Kidney epithelial cell (primary cell): ENCODE measurements around the gene HDDC3. TPM values are rescaled to one million over a fixed set of nuclear protein-coding genes. Genes with fewer than 3 reads are reported as not detected.

Experiments used
- DNase-seq: peaks from one replicate; pipeline ENCODE4 v3.0.0-alpha.2; 2010; ENCODE audit warnings: low read depth
- H3K27me3 ChIP-seq: 2 replicates; pipeline ENCODE4 v1.6.0; 2011; ENCODE audit warnings: low read length; ENCODE audit not compliant: control insufficient read depth, insufficient read depth
- H3K36me3 ChIP-seq: 2 replicates; pipeline ENCODE4 v1.5.1; 2011; ENCODE audit warnings: low read length; ENCODE audit not compliant: control insufficient read depth, insufficient read depth
- H3K4me3 ChIP-seq: 2 replicates; pipeline ENCODE4 v1.5.1; 2011; ENCODE audit warnings: low read depth, mild to moderate bottlenecking, control low read depth, low read length
- CTCF ChIP-seq: IDR thresholded peaks from 2 replicates; pipeline ENCODE4 v1.5.1; 2011; ENCODE audit warnings: mild to moderate bottlenecking, moderate library complexity, low read length, control low read depth, inconsistent platforms; ENCODE audit not compliant: insufficient read depth, poor library complexity, severe bottlenecking
- total RNA-seq: library from RNA; depleted of rRNA; stranded (reverse); fragments of >200 nt; gene quantifications from 2 replicates; pipeline ENCODE4 v1.2.3, GENCODE V29; 2015

HDDC3 gene
- total RNA-seq, 1 donor from 2014 or later: 20.0 TPM

GRCh38 chr15:90907051-90907660 is 25.2 kb downstream of the HDDC3 start:
- TF ChIP-seq CTCF: no peak
- no peak for DNase-seq
- no peak overlapping the region for H3K4me3 ChIP-seq
- peaks cover 6% of the 10 kb centered on the region for H3K36me3 ChIP-seq
- no peaks in the 10 kb centered on the region for H3K27me3 ChIP-seq

GRCh38 chr15:90906181-90906849 is 26.0 kb downstream of the HDDC3 start:
- H3K4me3 ChIP-seq: no peak overlapping the region
- H3K36me3 ChIP-seq: peaks cover 5% of the 10 kb centered on the region
- no peaks in the 10 kb centered on the region for H3K27me3 ChIP-seq

GRCh38 chr15:90905306-90906180 is 26.8 kb downstream of the HDDC3 start:
- no peak for DNase-seq
- Histone ChIP-seq H3K27me3 (no peaks in the 10 kb centered on the region), H3K36me3 (peaks cover 5% of the 10 kb centered on the region), H3K4me3 (no peak overlapping the region)
- no peak for TF ChIP-seq CTCF

More at GRCh38 chr15:90906181-90906849, 26.0 kb downstream of the HDDC3 start:
- no peak for DNase-seq
- TF ChIP-seq CTCF: no peak

- DNase-seq: no peak
- no peak for TF ChIP-seq CTCF
Observed at GRCh38 chr15:90904746-90905145, 27.6 kb downstream of the HDDC3 start.

GRCh38 chr15:90903733-90904536 is 28.4 kb downstream of the HDDC3 start:
- no peak for DNase-seq
- Histone ChIP-seq H3K36me3 (peaks cover 5% of the 10 kb centered on the region), H3K4me3 (peak overlapping the region; percentile 75), H3K27me3 (no peaks in the 10 kb centered on the region)
- peak; percentile 30 for TF ChIP-seq CTCF

More at GRCh38 chr15:90904746-90905145, 27.6 kb downstream of the HDDC3 start:
- H3K27me3 ChIP-seq: no peaks in the 10 kb centered on the region
- peaks cover 5% of the 10 kb centered on the region for H3K36me3 ChIP-seq
- no peak overlapping the region for H3K4me3 ChIP-seq
